HEK293 (cell line): ENCODE results near the gene FLNA.

Source experiments
- BCL11A ChIP-seq: fragments of 450-650 bp; formaldehyde crosslinking; IDR thresholded peaks from 2 replicates; pipeline ENCODE4 v1.5.1; 2016; ENCODE audit warnings: low read depth, missing biosample characterization, missing genetic modification characterization
- BCL11B ChIP-seq: fragments of 450-650 bp; formaldehyde crosslinking; IDR thresholded peaks from 2 replicates; pipeline ENCODE4 v1.5.1; 2016; ENCODE audit warnings: low read depth, missing biosample characterization, missing genetic modification characterization
- GLIS1 ChIP-seq: fragments of 450-650 bp; formaldehyde crosslinking; IDR thresholded peaks from 2 replicates; pipeline ENCODE4 v1.5.1; 2016; ENCODE audit warnings: missing biosample characterization, missing genetic modification characterization
- KLF1 ChIP-seq: fragments of 450-650 bp; formaldehyde crosslinking; IDR thresholded peaks from 2 replicates; pipeline ENCODE4 v1.5.1; 2016; ENCODE audit warnings: missing biosample characterization, missing genetic modification characterization
- SP7 ChIP-seq: fragments of 450-650 bp; formaldehyde crosslinking; IDR thresholded peaks from 2 replicates; pipeline ENCODE4 v1.5.1; 2016; ENCODE audit warnings: missing biosample characterization, missing genetic modification characterization
- TCF7L2 ChIP-seq: IDR thresholded peaks from 2 replicates; pipeline ENCODE4 v1.6.1; 2011; ENCODE audit warnings: low read depth, mild to moderate bottlenecking, inconsistent platforms, low read length, moderate library complexity, borderline replicate concordance
- TRIM28 ChIP-seq: IDR thresholded peaks from 2 replicates; pipeline ENCODE4 v1.6.1; 2011; ENCODE audit warnings: low read length, control low read depth, borderline replicate concordance
- YY1 ChIP-seq: fragments of 450-650 bp; formaldehyde crosslinking; IDR thresholded peaks from 2 replicates; pipeline ENCODE4 v1.5.1; 2018; ENCODE audit warnings: missing biosample characterization, missing genetic modification characterization
- YY2 ChIP-seq: fragments of 450-650 bp; formaldehyde crosslinking; IDR thresholded peaks from 2 replicates; pipeline ENCODE4 v1.5.1; 2016; ENCODE audit warnings: missing biosample characterization, missing genetic modification characterization
- ZBTB48 ChIP-seq: fragments of 450-650 bp; formaldehyde crosslinking; IDR thresholded peaks from 2 replicates; pipeline ENCODE4 v1.5.1; 2016; ENCODE audit warnings: missing biosample characterization, missing genetic modification characterization
- ZBTB6 ChIP-seq: fragments of 450-650 bp; formaldehyde crosslinking; IDR thresholded peaks from 2 replicates; pipeline ENCODE4 v1.5.1; 2017; ENCODE audit warnings: missing biosample characterization, missing genetic modification characterization
- ZFHX2 ChIP-seq: fragments of 450-650 bp; formaldehyde crosslinking; conservative IDR thresholded peaks from 2 replicates; pipeline ENCODE4 v1.5.1; 2016; ENCODE audit warnings: missing biosample characterization, missing genetic modification characterization
- ZNF121 ChIP-seq: fragments of 450-650 bp; formaldehyde crosslinking; IDR thresholded peaks from 2 replicates; pipeline ENCODE4 v1.5.1; 2016; ENCODE audit warnings: missing biosample characterization, missing genetic modification characterization
- ZNF23 ChIP-seq: fragments of 450-650 bp; formaldehyde crosslinking; IDR thresholded peaks from 2 replicates; pipeline ENCODE4 v1.5.1; 2016; ENCODE audit warnings: missing biosample characterization, missing genetic modification characterization, borderline replicate concordance
- ZNF280D ChIP-seq: fragments of 450-650 bp; formaldehyde crosslinking; IDR thresholded peaks from 2 replicates; pipeline ENCODE4 v1.5.1; 2016; ENCODE audit warnings: missing biosample characterization, missing genetic modification characterization
- ZNF311 ChIP-seq: fragments of 450-650 bp; formaldehyde crosslinking; IDR thresholded peaks from 2 replicates; pipeline ENCODE4 v1.5.1; 2017; ENCODE audit warnings: missing biosample characterization, missing genetic modification characterization, borderline replicate concordance
- ZNF394 ChIP-seq: fragments of 450-650 bp; formaldehyde crosslinking; IDR thresholded peaks from 2 replicates; pipeline ENCODE4 v1.5.1; 2016; ENCODE audit warnings: missing biosample characterization, missing genetic modification characterization, mild to moderate bottlenecking, moderate library complexity, borderline replicate concordance
- ZNF398 ChIP-seq: fragments of 450-650 bp; formaldehyde crosslinking; IDR thresholded peaks from 2 replicates; pipeline ENCODE4 v1.5.1; 2017; ENCODE audit warnings: missing biosample characterization, missing genetic modification characterization
- ZNF449 ChIP-seq: fragments of 450-650 bp; formaldehyde crosslinking; IDR thresholded peaks from 2 replicates; pipeline ENCODE4 v1.5.1; 2017; ENCODE audit warnings: missing biosample characterization, mild to moderate bottlenecking, missing genetic modification characterization, moderate library complexity
- ZNF48 ChIP-seq: fragments of 450-650 bp; formaldehyde crosslinking; IDR thresholded peaks from 2 replicates; pipeline ENCODE4 v1.5.1; 2016; ENCODE audit warnings: missing biosample characterization, missing genetic modification characterization
- ZNF518A ChIP-seq: fragments of 450-650 bp; formaldehyde crosslinking; conservative IDR thresholded peaks from 2 replicates; pipeline ENCODE4 v1.5.1; 2016; ENCODE audit warnings: low read depth, missing biosample characterization, missing genetic modification characterization
- ZNF561 ChIP-seq: fragments of 450-650 bp; IDR thresholded peaks from 2 replicates; pipeline ENCODE4 v1.5.1; 2018; ENCODE audit warnings: missing biosample characterization, missing genetic modification characterization, borderline replicate concordance
- ZNF747 ChIP-seq: fragments of 450-650 bp; formaldehyde crosslinking; IDR thresholded peaks from 2 replicates; pipeline ENCODE4 v1.5.1; 2016; ENCODE audit warnings: missing biosample characterization, missing genetic modification characterization
- ZNF843 ChIP-seq: fragments of 450-650 bp; formaldehyde crosslinking; IDR thresholded peaks from 2 replicates; pipeline ENCODE4 v1.5.1; 2016; ENCODE audit warnings: missing biosample characterization, missing genetic modification characterization
- ZSCAN23 ChIP-seq: fragments of 450-650 bp; formaldehyde crosslinking; IDR thresholded peaks from 2 replicates; pipeline ENCODE4 v1.5.1; 2016; ENCODE audit warnings: missing biosample characterization, missing genetic modification characterization

FLNA gene

GRCh38 chrX:154378059-154378798 lies 3.8 kb upstream of the FLNA start (continued):
- TF ChIP-seq BCL11B (tag by site-specific recombination) = no peak; the same call in 1 of the 2 replicates
- TF ChIP-seq ZNF398 (tag by site-specific recombination) = peak; percentile 34; the same call in 1 of the 2 replicates
- no peak for TF ChIP-seq ZNF48 (tag by site-specific recombination)
- no peak for TF ChIP-seq ZNF311 (tag by site-specific recombination)
- no peak for TF ChIP-seq KLF1
- peak; percentile 31; the same call in 1 of the 2 replicates for TF ChIP-seq ZNF449
- TF ChIP-seq ZBTB48 (tag by site-specific recombination) = peak; percentile 100
- peak; percentile 46; the same call in 1 of the 2 replicates for TF ChIP-seq ZNF561 (tag by site-specific recombination)
- no peak for TF ChIP-seq ZNF23 (tag by site-specific recombination)
- TF ChIP-seq YY2 (tag by site-specific recombination) = no peak
- TF ChIP-seq ZNF394 = no peak
- TF ChIP-seq TCF7L2 = no peak
- no peak for TF ChIP-seq ZNF843 (tag by site-specific recombination)
- TF ChIP-seq ZNF518A (tag by site-specific recombination) = no peak
- TF ChIP-seq TRIM28 = no peak
- TF ChIP-seq ZNF280D (tag by site-specific recombination) = no peak
- peak; percentile 60 for TF ChIP-seq GLIS1 (tag by site-specific recombination)
- TF ChIP-seq BCL11A = no peak
- TF ChIP-seq ZNF121 (tag by site-specific recombination) = no peak
- no peak for TF ChIP-seq ZSCAN23 (tag by site-specific recombination)
- TF ChIP-seq SP7 = peak; percentile 23
- peak; percentile 98 for TF ChIP-seq ZFHX2 (tag by site-specific recombination)
- TF ChIP-seq ZNF747 (tag by site-specific recombination) = no peak
- TF ChIP-seq ZBTB6 (tag by site-specific recombination) = 0 out of 2 replicates have a peak, but pooled peaks have one; percentile 29
- TF ChIP-seq YY1 = 0 out of 2 replicates have a peak, but pooled peaks have one; percentile 23
